HG02678 (cell line): ENCODE data around the gene DPYSL5.
"Not testable (repeated sequence)": the region's sequence is repeated elsewhere in the genome, so short reads cannot be mapped to it uniquely, and the experiment has no call there.

Experiments used
- ATAC-seq: cut with Tn5 transposase; IDR thresholded peaks from one replicate; pipeline ENCODE4 v1.9.1; 2021; ENCODE audit warnings: mild to moderate bottlenecking, moderate library complexity; ENCODE audit not compliant: unreplicated experiment

The DPYSL5 gene

GRCh38 chr2:26874514-26874913 is 26.6 kb downstream of the DPYSL5 start:
- no peak for ATAC-seq

GRCh38 chr2:26875065-26875634 is 27.2 kb downstream of the DPYSL5 start:
- ATAC-seq: no peak

GRCh38 chr2:26875808-26876207 is 27.9 kb downstream of the DPYSL5 start:
- ATAC-seq: no peak

GRCh38 chr2:26876260-26876659 is 28.3 kb downstream of the DPYSL5 start:
- no peak for ATAC-seq

- no peak for ATAC-seq
Observed at GRCh38 chr2:26877276-26877675, 29.3 kb downstream of the DPYSL5 start.

GRCh38 chr2:26880161-26880560 is 32.2 kb downstream of the DPYSL5 start:
- no peak for ATAC-seq

GRCh38 chr2:26880910-26881435 is 33.0 kb downstream of the DPYSL5 start:
- ATAC-seq: no peak

- not testable (repeated sequence) for ATAC-seq
Observed at GRCh38 chr2:26882220-26882619, 34.3 kb downstream of the DPYSL5 start.

GRCh38 chr2:26883956-26884355 is 36.0 kb downstream of the DPYSL5 start:
- ATAC-seq: no peak

- no peak for ATAC-seq
Observed at GRCh38 chr2:26884486-26884885, 36.6 kb downstream of the DPYSL5 start.

- ATAC-seq: no peak
Observed at GRCh38 chr2:26885651-26886329, 37.9 kb downstream of the DPYSL5 start.

GRCh38 chr2:26886736-26887135 is 38.8 kb downstream of the DPYSL5 start:
- no peak for ATAC-seq

- ATAC-seq: no peak
Observed at GRCh38 chr2:26887151-26887550, 39.2 kb downstream of the DPYSL5 start.

- no peak for ATAC-seq
Observed at GRCh38 chr2:26889796-26890195, 41.9 kb downstream of the DPYSL5 start.

GRCh38 chr2:26890341-26891000 is 42.5 kb downstream of the DPYSL5 start:
- no peak for ATAC-seq

- no peak for ATAC-seq
Observed at GRCh38 chr2:26892133-26892532, 44.2 kb downstream of the DPYSL5 start.

GRCh38 chr2:26892922-26893524 is 45.1 kb downstream of the DPYSL5 start:
- no peak for ATAC-seq

- ATAC-seq: no peak
Observed at GRCh38 chr2:26894136-26894535, 46.2 kb downstream of the DPYSL5 start.

GRCh38 chr2:26897807-26898479 is 50.0 kb downstream of the DPYSL5 start:
- ATAC-seq: no peak

- ATAC-seq: no peak
Observed at GRCh38 chr2:26898480-26899078, 50.6 kb downstream of the DPYSL5 start.
